ENCODE data around the gene ARHGEF38. TPM values are rescaled to one million over a fixed set of nuclear protein-coding genes. Genes with fewer than 3 reads are reported as not detected.
A peak's percentile ranks its signal among the peaks of the same experiment; 100 is the strongest.

Gene ARHGEF38
- total RNA-seq, 1 experiment from 2014 or later: 0.15 TPM

DNA sequence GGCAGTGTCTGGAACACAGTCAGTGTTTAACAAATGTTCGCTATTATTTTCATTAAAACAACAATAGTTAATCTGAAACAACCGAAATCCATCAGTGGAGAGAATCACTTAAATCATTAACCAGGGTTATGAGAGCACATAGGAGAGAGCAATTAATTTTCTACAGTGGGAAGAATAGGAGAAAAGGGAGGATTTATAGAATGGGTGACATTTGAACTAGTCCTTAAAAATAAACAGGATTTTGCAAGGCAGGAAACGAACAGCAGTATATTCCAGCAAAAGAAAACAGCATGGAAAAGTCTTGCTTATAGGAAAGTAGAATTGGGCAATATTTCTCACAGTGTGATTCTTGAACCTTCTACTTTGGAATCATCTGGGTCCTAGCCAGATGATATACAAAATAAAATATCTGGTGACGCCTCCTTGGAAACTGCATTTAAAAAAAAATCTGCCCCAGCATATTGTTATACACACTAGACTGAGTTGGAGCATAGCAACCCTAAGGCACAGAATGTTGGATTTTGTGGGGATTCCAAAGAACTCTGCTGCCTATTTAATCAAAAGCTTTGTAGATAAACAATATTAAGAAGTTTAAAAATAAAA is 100.0 kb downstream of the ARHGEF38 start:
- no peaks in the 10 kb centered on the region for H3K27me3 ChIP-seq (ENCODE audit: insufficient read depth, low read depth)
- no peak for TF ChIP-seq CTCF (conservative IDR thresholded peaks at IDR 0.05)
- TF ChIP-seq EZH2 (IDR thresholded peaks at IDR 0.05; ENCODE audit: low read depth): no peak
- no peak overlapping the region for H3K4me2 ChIP-seq
- no peak overlapping the region for H3K27ac ChIP-seq
- H3K36me3 ChIP-seq (ENCODE audit: low read depth): no peaks in the 10 kb centered on the region
- no peak overlapping the region for H3K4me3 ChIP-seq
- intact Hi-C loops (cut with micrococcal nuclease; ENCODE audit: unreplicated experiment): no loop called here
- ChIA-PET CTCF (no interaction called here), POLR2A (ENCODE audit: unreplicated experiment) (no interaction called here)
- no peaks in the 10 kb centered on the region for H3F3A ChIP-seq (ENCODE audit: insufficient read depth, low read depth)
- no peaks in the 10 kb centered on the region for H3K9me3 ChIP-seq (ENCODE audit: insufficient read depth, low read depth)
- peaks cover 8% of the 10 kb centered on the region; the same call in 1 of the 2 replicates for H3K4me1 ChIP-seq (replicated peaks; ENCODE audit: insufficient read depth)
- no peak overlapping the region for H2AFZ ChIP-seq
- BruUV-seq (replicated peaks): no TSS peak
- no peak for DNase-seq
- H4K20me1 ChIP-seq (ENCODE audit: insufficient read depth): no peaks in the 10 kb centered on the region
- no peaks in the 10 kb centered on the region for H3K9me2 ChIP-seq (ENCODE audit: insufficient read depth)
- H3K79me2 ChIP-seq (ENCODE audit: low read depth): no peaks in the 10 kb centered on the region

- no peak for TF ChIP-seq CTCF (conservative IDR thresholded peaks at IDR 0.05)
- no peak for TF ChIP-seq EZH2 (IDR thresholded peaks at IDR 0.05; ENCODE audit: low read depth)
- H2AFZ ChIP-seq: no peak overlapping the region
- CTCF ChIA-PET: no interaction called here
- POLR2A ChIA-PET (ENCODE audit: unreplicated experiment): no interaction called here
- no peak overlapping the region for H3K27ac ChIP-seq
- no peaks in the 10 kb centered on the region for H3K9me3 ChIP-seq (ENCODE audit: insufficient read depth, low read depth)
- H3K4me3 ChIP-seq: no peak overlapping the region
- no peaks in the 10 kb centered on the region for H3K27me3 ChIP-seq (ENCODE audit: insufficient read depth, low read depth)
- H3F3A ChIP-seq (ENCODE audit: insufficient read depth, low read depth): no peaks in the 10 kb centered on the region
- no peaks in the 10 kb centered on the region for H3K79me2 ChIP-seq (ENCODE audit: low read depth)
- DNase-seq: peak in 1 of 2 experiments; percentile 39
- no TSS peak for BruUV-seq (replicated peaks)
- intact Hi-C loops (cut with micrococcal nuclease; ENCODE audit: unreplicated experiment): no loop called here
- H4K20me1 ChIP-seq (ENCODE audit: insufficient read depth): no peaks in the 10 kb centered on the region
- no peaks in the 10 kb centered on the region for H3K9me2 ChIP-seq (ENCODE audit: insufficient read depth)
- H3K4me1 ChIP-seq (replicated peaks; ENCODE audit: insufficient read depth): peaks cover 14% of the 10 kb centered on the region; the same call in 1 of the 2 replicates
- H3K4me2 ChIP-seq: no peak overlapping the region
- no peaks in the 10 kb centered on the region for H3K36me3 ChIP-seq (ENCODE audit: low read depth)
These were observed 104.8 kb downstream of the ARHGEF38 start for GRCh38 chr4:105657117-105657765.

DNA sequence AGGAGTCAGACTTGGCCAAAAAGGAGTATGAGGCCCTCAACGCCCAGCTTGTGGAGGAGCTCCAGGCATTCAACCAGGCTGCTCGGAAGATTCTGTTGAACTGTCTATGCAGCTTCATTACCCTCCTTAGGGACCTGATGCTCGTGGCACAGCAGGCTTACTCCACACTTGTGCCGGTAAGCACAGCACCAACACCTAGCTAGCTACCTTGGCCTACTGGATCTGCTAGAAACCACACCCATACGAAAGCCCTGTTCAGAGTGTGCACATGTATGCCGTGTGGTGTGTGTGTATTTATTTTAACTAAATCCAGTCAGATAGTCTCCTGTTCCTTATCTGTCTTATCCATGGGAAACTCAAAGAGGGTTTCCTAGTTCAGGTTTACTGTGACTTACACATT is 106.8 kb downstream of the ARHGEF38 start:
- TF ChIP-seq EZH2 (IDR thresholded peaks at IDR 0.05; ENCODE audit: low read depth): no peak
- TF ChIP-seq CTCF (conservative IDR thresholded peaks at IDR 0.05): no peak
- intact Hi-C loops (cut with micrococcal nuclease; ENCODE audit: unreplicated experiment): no loop called here
- H3K4me3 ChIP-seq: no peak overlapping the region
- no peaks in the 10 kb centered on the region for H3K9me3 ChIP-seq (ENCODE audit: insufficient read depth, low read depth)
- no TSS peak for BruUV-seq (replicated peaks)
- H3K27ac ChIP-seq: no peak overlapping the region
- H3K27me3 ChIP-seq (ENCODE audit: insufficient read depth, low read depth): no peaks in the 10 kb centered on the region
- H3K79me2 ChIP-seq (ENCODE audit: low read depth): no peaks in the 10 kb centered on the region
- no peaks in the 10 kb centered on the region for H4K20me1 ChIP-seq (ENCODE audit: insufficient read depth)
- H2AFZ ChIP-seq: no peak overlapping the region
- H3K9me2 ChIP-seq (ENCODE audit: insufficient read depth): no peaks in the 10 kb centered on the region
- ChIA-PET POLR2A (ENCODE audit: unreplicated experiment) (no interaction called here), CTCF (no interaction called here)
- H3F3A ChIP-seq (ENCODE audit: insufficient read depth, low read depth): no peaks in the 10 kb centered on the region
- H3K4me1 ChIP-seq (replicated peaks; ENCODE audit: insufficient read depth): peaks cover 14% of the 10 kb centered on the region; the same call in 1 of the 2 replicates
- DNase-seq: no peak
- H3K36me3 ChIP-seq (ENCODE audit: low read depth): no peaks in the 10 kb centered on the region
- no peak overlapping the region for H3K4me2 ChIP-seq
